MM.1S (cell line): ENCODE measurements around the gene RFNG.

Experiments used
- DNase-seq: peaks from one replicate; pipeline ENCODE4 v3.0.0-alpha.2; 2015
- H2AFZ ChIP-seq: fragments of 300-600 bp; sonication (generic); 2 replicates; pipeline ENCODE4 v1.6.0; 2016; ENCODE audit warnings: antibody characterized with exemption, low read length
- H3F3A ChIP-seq: fragments of 300-600 bp; sonication (generic); 2 replicates; pipeline ENCODE4 v1.6.1; 2016; ENCODE audit warnings: mild to moderate bottlenecking, antibody characterized with exemption, low read length, moderate library complexity, mixed read lengths; ENCODE audit not compliant: insufficient read depth
- H3K27ac ChIP-seq: fragments of 300-600 bp; sonication (generic); 2 replicates; pipeline ENCODE4 v1.5.1; 2016; ENCODE audit warnings: mild to moderate bottlenecking, low read length
- H3K27me3 ChIP-seq: fragments of 300-600 bp; sonication (generic); replicated peaks from 2 replicates; pipeline ENCODE4 v1.6.0; 2016; ENCODE audit warnings: low read length; ENCODE audit not compliant: insufficient read depth
- H3K36me3 ChIP-seq: fragments of 300-600 bp; sonication (generic); replicated peaks from 2 replicates; pipeline ENCODE4 v1.6.1; 2016; ENCODE audit warnings: mild to moderate bottlenecking, low read length, mixed read lengths; ENCODE audit not compliant: insufficient read depth
- H3K4me1 ChIP-seq: fragments of 300-600 bp; sonication (generic); 2 replicates; pipeline ENCODE4 v1.6.1; 2016; ENCODE audit warnings: low read length, mixed read lengths
- H3K4me2 ChIP-seq: fragments of 300-600 bp; sonication (generic); 2 replicates; pipeline ENCODE4 v1.6.0; 2016; ENCODE audit warnings: low read depth, low read length
- H3K4me3 ChIP-seq: fragments of 300-600 bp; sonication (generic); 2 replicates; pipeline ENCODE4 v1.5.1; 2016; ENCODE audit warnings: low read length, mixed read lengths
- H3K79me2 ChIP-seq: fragments of 300-600 bp; sonication (generic); 2 replicates; pipeline ENCODE4 v1.6.1; 2016; ENCODE audit warnings: mixed run types, low read length, mixed read lengths
- H3K9ac ChIP-seq: fragments of 300-600 bp; sonication (generic); 2 replicates; pipeline ENCODE4 v1.6.1; 2016; ENCODE audit warnings: low read length, mixed read lengths
- H3K9me2 ChIP-seq: fragments of 300-600 bp; sonication (generic); replicated peaks from 2 replicates; pipeline ENCODE4 v1.6.1; 2016; ENCODE audit warnings: mild to moderate bottlenecking, low read length, mixed read lengths; ENCODE audit not compliant: insufficient read depth
- H3K9me3 ChIP-seq: fragments of 300-600 bp; sonication (generic); replicated peaks from 2 replicates; pipeline ENCODE4 v1.6.1; 2016; ENCODE audit warnings: mild to moderate bottlenecking, low read length, mixed read lengths; ENCODE audit not compliant: insufficient read depth
- H4K20me1 ChIP-seq: fragments of 300-600 bp; sonication (generic); 2 replicates; pipeline ENCODE4 v1.6.1; 2016; ENCODE audit warnings: mild to moderate bottlenecking, low read length, moderate library complexity, mixed read lengths; ENCODE audit not compliant: insufficient read depth
- CTCF ChIP-seq: fragments of 300-600 bp; sonication (generic); IDR thresholded peaks from 2 replicates; pipeline ENCODE4 v1.5.1; 2016; ENCODE audit warnings: antibody characterized with exemption, low read length, mixed read lengths
- EZH2 ChIP-seq: fragments of 300-600 bp; sonication (generic); optimal IDR thresholded peaks from 2 replicates; pipeline ENCODE3; 2017; ENCODE audit warnings: low read depth, mild to moderate bottlenecking, antibody characterized with exemption, low read length, mixed read lengths
- EZH2phosphoT487 ChIP-seq: fragments of 300-600 bp; sonication (generic); IDR thresholded peaks from 2 replicates; pipeline ENCODE4 v1.6.1; 2018; ENCODE audit warnings: antibody characterized with exemption, low read length

RFNG gene

GRCh38 chr17:82082456-82082855, 30.8 kb upstream of the RFNG start:
- H3K27ac ChIP-seq: no peak overlapping the region
- H3K36me3 ChIP-seq: peaks cover 13% of the 10 kb centered on the region
- TF ChIP-seq EZH2 (no peak), CTCF (no peak), EZH2phosphoT487 (no peak)

GRCh38 chr17:82081966-82082365, 30.4 kb upstream of the RFNG start:
- Histone ChIP-seq H3K9me2 (no peaks in the 10 kb centered on the region), H3K36me3 (peaks cover 13% of the 10 kb centered on the region), H3K9me3 (no peaks in the 10 kb centered on the region), H4K20me1 (no peaks in the 10 kb centered on the region), H3K27me3 (no peaks in the 10 kb centered on the region), H3K79me2 (no peaks in the 10 kb centered on the region), H3K4me3 (no peak overlapping the region), H3K27ac (no peak overlapping the region), H3K4me1 (no peaks in the 10 kb centered on the region), H2AFZ (no peak overlapping the region), H3K9ac (no peak overlapping the region), H3K4me2 (no peak overlapping the region), H3F3A (peaks cover under 1% of the 10 kb centered on the region; the same call in 1 of the 2 replicates)
- TF ChIP-seq EZH2 (no peak), CTCF (no peak), EZH2phosphoT487 (no peak)
- DNase-seq: no peak

More at GRCh38 chr17:82082456-82082855, 30.8 kb upstream of the RFNG start:
- H3K9me2 ChIP-seq: no peaks in the 10 kb centered on the region
- H3K4me1 ChIP-seq: no peaks in the 10 kb centered on the region
- no peak for DNase-seq
- H4K20me1 ChIP-seq: no peaks in the 10 kb centered on the region
- no peaks in the 10 kb centered on the region for H3K9me3 ChIP-seq
- no peak overlapping the region for H2AFZ ChIP-seq
- no peak overlapping the region for H3K4me2 ChIP-seq
- no peak overlapping the region for H3K4me3 ChIP-seq
- H3K27me3 ChIP-seq: no peaks in the 10 kb centered on the region
- H3K9ac ChIP-seq: no peak overlapping the region
- no peaks in the 10 kb centered on the region; the same call in 1 of the 2 replicates for H3F3A ChIP-seq
- no peaks in the 10 kb centered on the region for H3K79me2 ChIP-seq

GRCh38 chr17:82081546-82081945, 29.9 kb upstream of the RFNG start:
- no peak for DNase-seq
- Histone ChIP-seq H3K27ac (no peak overlapping the region), H3K79me2 (no peaks in the 10 kb centered on the region), H3K9me2 (no peaks in the 10 kb centered on the region), H3K4me1 (no peaks in the 10 kb centered on the region), H3K4me3 (no peak overlapping the region), H2AFZ (no peak overlapping the region), H3K9ac (no peak overlapping the region), H3K4me2 (no peak overlapping the region), H4K20me1 (no peaks in the 10 kb centered on the region), H3K36me3 (peaks cover 13% of the 10 kb centered on the region), H3F3A (peaks cover 3% of the 10 kb centered on the region; the same call in 1 of the 2 replicates), H3K27me3 (no peaks in the 10 kb centered on the region), H3K9me3 (no peaks in the 10 kb centered on the region)
- TF ChIP-seq EZH2phosphoT487 (no peak), EZH2 (no peak), CTCF (no peak)
